ENCODE results near the gene GALNT14.

- TF ChIP-seq NFYB (IDR thresholded peaks at IDR 0.05; ENCODE audit: insufficient read depth, low read depth, low read length) (no peak), BACH1 (IDR thresholded peaks at IDR 0.05; ENCODE audit: borderline replicate concordance) (no peak), POLR2AphosphoS5 (IDR thresholded peaks at IDR 0.05; ENCODE audit: low read length) (no peak), CHD4 (IDR thresholded peaks at IDR 0.05) (no peak), GABPA (IDR thresholded peaks at IDR 0.05; ENCODE audit: low read depth) (no peak), RCOR1 (conservative IDR thresholded peaks at IDR 0.05; ENCODE audit: low read depth, low read length) (no peak), REST (IDR thresholded peaks at IDR 0.05; ENCODE audit: low read depth, low read length) (no peak), CHD2 (IDR thresholded peaks at IDR 0.05; ENCODE audit: borderline replicate concordance, low read depth, low read length) (no peak), TCF12 (IDR thresholded peaks at IDR 0.05; ENCODE audit: low read depth, low read length) (no peak), ATF2 (IDR thresholded peaks at IDR 0.05; ENCODE audit: low read length) (no peak)
- TF ChIP-seq, protein P1, sequence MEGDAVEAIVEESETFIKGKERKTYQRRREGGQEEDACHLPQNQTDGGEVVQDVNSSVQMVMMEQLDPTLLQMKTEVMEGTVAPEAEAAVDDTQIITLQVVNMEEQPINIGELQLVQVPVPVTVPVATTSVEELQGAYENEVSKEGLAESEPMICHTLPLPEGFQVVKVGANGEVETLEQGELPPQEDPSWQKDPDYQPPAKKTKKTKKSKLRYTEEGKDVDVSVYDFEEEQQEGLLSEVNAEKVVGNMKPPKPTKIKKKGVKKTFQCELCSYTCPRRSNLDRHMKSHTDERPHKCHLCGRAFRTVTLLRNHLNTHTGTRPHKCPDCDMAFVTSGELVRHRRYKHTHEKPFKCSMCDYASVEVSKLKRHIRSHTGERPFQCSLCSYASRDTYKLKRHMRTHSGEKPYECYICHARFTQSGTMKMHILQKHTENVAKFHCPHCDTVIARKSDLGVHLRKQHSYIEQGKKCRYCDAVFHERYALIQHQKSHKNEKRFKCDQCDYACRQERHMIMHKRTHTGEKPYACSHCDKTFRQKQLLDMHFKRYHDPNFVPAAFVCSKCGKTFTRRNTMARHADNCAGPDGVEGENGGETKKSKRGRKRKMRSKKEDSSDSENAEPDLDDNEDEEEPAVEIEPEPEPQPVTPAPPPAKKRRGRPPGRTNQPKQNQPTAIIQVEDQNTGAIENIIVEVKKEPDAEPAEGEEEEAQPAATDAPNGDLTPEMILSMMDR (IDR thresholded peaks at IDR 0.05 in 2 of 3, conservative IDR thresholded peaks at IDR 0.05 in 1 of 3; ENCODE audit: control insufficient read depth in 2 of 3, extremely low read depth in 1 of 3, insufficient read depth in 1 of 3, low read depth in 3 of 3, low read length in 3 of 3) = no peak
- TF ChIP-seq, protein P2, sequence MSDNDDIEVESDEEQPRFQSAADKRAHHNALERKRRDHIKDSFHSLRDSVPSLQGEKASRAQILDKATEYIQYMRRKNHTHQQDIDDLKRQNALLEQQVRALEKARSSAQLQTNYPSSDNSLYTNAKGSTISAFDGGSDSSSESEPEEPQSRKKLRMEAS (IDR thresholded peaks at IDR 0.05; ENCODE audit: low read depth, low read length) = no peak
Measured at GRCh38 chr2:30894498-30895119, 243.6 kb downstream of the GALNT14 start.
